Progenitor cell of endocrine pancreas (in vitro differentiated cells): ENCODE measurements around the gene ADGRG4. TPM values are rescaled to one million over a fixed set of nuclear protein-coding genes. Genes with fewer than 3 reads are reported as not detected.

Experiments
- DNase-seq: peaks from one replicate; pipeline ENCODE4 v3.0.0; 2021; ENCODE audit warnings: low spot score; ENCODE audit not compliant: unreplicated experiment
- H3K27ac Mint-ChIP-seq: 2 replicates; pipeline ENCODE4 v1.8.0; 2021; ENCODE audit warnings: mild to moderate bottlenecking, moderate library complexity, mixed read lengths
- H3K27me3 Mint-ChIP-seq: 2 replicates; pipeline ENCODE4 v1.8.0; 2021; ENCODE audit warnings: mixed read lengths
- H3K36me3 Mint-ChIP-seq: 2 replicates; pipeline ENCODE4 v1.8.0; 2022; ENCODE audit warnings: mixed read lengths; ENCODE audit not compliant: insufficient read depth
- H3K4me1 Mint-ChIP-seq: 2 replicates; pipeline ENCODE4 v1.8.0; 2021; ENCODE audit warnings: low read depth, mixed read lengths
- H3K4me3 Mint-ChIP-seq: 2 replicates; pipeline ENCODE4 v1.8.0; 2021; ENCODE audit warnings: low read depth, mild to moderate bottlenecking, moderate library complexity, mixed read lengths
- H3K9me3 Mint-ChIP-seq: 2 replicates; pipeline ENCODE4 v1.8.0; 2021; ENCODE audit warnings: low read depth, mixed read lengths
- CTCF ChIP-seq: fragments of 200-600 bp; sonication (generic); IDR thresholded peaks from one replicate; pipeline ENCODE4 v1.5.0; 2021; ENCODE audit warnings: antibody characterized with exemption, mild to moderate bottlenecking; ENCODE audit not compliant: unreplicated experiment
- total RNA-seq: library from RNA; stranded (reverse); gene quantifications from 2 replicates; pipeline ENCODE4 v1.2.1, GENCODE V29; 2021

ADGRG4 gene
- total RNA-seq, 1 donor from 2014 or later = 2.7 TPM

DNA sequence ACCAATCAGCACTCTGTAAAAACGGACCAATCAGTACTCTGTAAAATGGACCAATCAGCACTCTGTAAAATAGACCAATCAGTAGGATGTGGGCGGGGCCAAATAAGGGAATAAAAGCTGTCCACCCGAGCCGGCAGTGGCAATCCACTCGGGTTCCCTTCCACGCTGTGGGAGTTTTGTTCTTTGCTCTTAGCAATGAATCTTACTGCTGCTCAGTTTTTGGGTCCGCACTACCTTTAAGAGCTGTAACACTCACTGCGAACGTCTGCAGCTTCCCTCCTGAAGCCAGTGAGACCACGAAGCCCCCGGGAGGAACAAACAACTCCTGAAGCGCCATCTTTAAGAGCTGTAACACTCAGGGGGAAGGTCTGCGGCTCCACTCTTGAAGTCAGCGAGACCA lies 120.6 kb downstream of the ADGRG4 start:
- peaks cover 3% of the 10 kb centered on the region for H3K27me3 Mint-ChIP-seq
- no peak overlapping the region for H3K27ac Mint-ChIP-seq
- no peak overlapping the region for H3K4me3 Mint-ChIP-seq
- H3K4me1 Mint-ChIP-seq = no peaks in the 10 kb centered on the region
- H3K36me3 Mint-ChIP-seq = no peaks in the 10 kb centered on the region
- H3K9me3 Mint-ChIP-seq = peaks cover 28% of the 10 kb centered on the region
- no peak for TF ChIP-seq CTCF
- DNase-seq = no peak

DNA sequence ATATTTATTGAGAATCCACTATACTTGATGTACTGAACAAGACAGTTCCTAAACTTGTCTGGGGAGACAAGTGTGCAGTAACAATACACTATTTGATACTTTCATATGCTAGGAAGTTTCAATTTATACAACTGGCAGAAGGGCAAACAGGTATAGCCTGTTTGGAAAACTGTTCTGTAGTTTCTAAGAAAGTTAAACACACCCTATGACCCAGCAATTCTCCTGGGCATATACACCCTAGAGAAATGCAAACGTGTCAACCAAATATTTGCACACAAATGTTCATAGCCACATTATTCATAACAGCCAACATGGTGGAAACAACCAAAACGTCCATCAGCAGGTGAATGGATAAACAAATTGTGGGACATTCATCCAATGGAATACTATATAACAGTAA lies 123.0 kb downstream of the ADGRG4 start:
- no peak overlapping the region for H3K4me3 Mint-ChIP-seq
- TF ChIP-seq CTCF = no peak
- no peak overlapping the region for H3K27ac Mint-ChIP-seq
- H3K9me3 Mint-ChIP-seq = peaks cover 27% of the 10 kb centered on the region
- no peaks in the 10 kb centered on the region for H3K36me3 Mint-ChIP-seq
- no peak for DNase-seq
- H3K27me3 Mint-ChIP-seq = peaks cover 3% of the 10 kb centered on the region
- H3K4me1 Mint-ChIP-seq = no peaks in the 10 kb centered on the region

- no peak for TF ChIP-seq CTCF
- H3K9me3 Mint-ChIP-seq = peaks cover 26% of the 10 kb centered on the region
- H3K27me3 Mint-ChIP-seq = peaks cover 3% of the 10 kb centered on the region
- H3K4me1 Mint-ChIP-seq = no peaks in the 10 kb centered on the region
- no peaks in the 10 kb centered on the region for H3K36me3 Mint-ChIP-seq
- no peak overlapping the region for H3K4me3 Mint-ChIP-seq
- no peak for DNase-seq
- no peak overlapping the region for H3K27ac Mint-ChIP-seq
Measured at GRCh38 chrX:136425996-136426395, 125.2 kb downstream of the ADGRG4 start.

GRCh38 chrX:136431625-136432024 lies 130.9 kb downstream of the ADGRG4 start:
- Mint-ChIP-seq H3K27me3 (no peaks in the 10 kb centered on the region), H3K27ac (no peak overlapping the region), H3K4me3 (no peak overlapping the region), H3K9me3 (peaks cover 14% of the 10 kb centered on the region), H3K4me1 (no peaks in the 10 kb centered on the region), H3K36me3 (no peaks in the 10 kb centered on the region)
- no peak for TF ChIP-seq CTCF
- DNase-seq = no peak

GRCh38 chrX:136437774-136438173 lies 137.0 kb downstream of the ADGRG4 start:
- Mint-ChIP-seq H3K36me3 (no peaks in the 10 kb centered on the region), H3K9me3 (peaks cover 8% of the 10 kb centered on the region), H3K27me3 (no peaks in the 10 kb centered on the region), H3K4me3 (no peak overlapping the region), H3K4me1 (no peaks in the 10 kb centered on the region), H3K27ac (no peak overlapping the region)
- no peak for DNase-seq
- no peak for TF ChIP-seq CTCF
